Suppressor macrophage treated with lipopolysaccharide for 4 hours (primary cell): ENCODE measurements around the gene GOLGA8O.
"Not testable (repeated sequence)": the region's sequence is repeated elsewhere in the genome, so short reads cannot be mapped to it uniquely, and the experiment has no call there.

Experiments
- DNase-seq: peaks from one replicate; pipeline ENCODE4 v3.0.0-alpha.2; 2020

GOLGA8O gene, protein sequence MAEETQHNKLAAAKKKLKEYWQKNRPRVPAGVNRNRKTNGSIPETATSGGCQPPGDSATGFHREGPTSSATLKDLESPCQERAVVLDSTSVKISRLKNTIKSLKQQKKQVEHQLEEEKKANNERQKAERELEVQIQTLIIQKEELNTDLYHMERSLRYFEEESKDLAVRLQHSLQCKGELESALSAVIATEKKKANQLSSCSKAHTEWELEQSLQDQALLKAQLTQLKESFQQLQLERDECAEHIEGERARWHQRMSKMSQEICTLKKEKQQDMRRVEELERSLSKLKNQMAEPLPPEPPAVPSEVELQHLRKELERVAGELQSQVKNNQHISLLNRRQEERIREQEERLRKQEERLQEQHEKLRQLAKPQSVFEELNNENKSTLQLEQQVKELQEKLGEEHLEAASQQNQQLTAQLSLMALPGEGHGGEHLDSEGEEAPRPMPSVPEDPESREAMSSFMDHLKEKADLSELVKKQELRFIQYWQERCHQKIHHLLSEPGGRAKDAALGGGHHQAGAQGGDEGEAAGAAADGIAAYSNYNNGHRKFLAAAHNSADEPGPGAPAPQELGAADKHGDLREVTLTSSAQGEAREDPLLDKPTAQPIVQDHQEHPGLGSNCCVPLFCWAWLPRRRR

DNA sequence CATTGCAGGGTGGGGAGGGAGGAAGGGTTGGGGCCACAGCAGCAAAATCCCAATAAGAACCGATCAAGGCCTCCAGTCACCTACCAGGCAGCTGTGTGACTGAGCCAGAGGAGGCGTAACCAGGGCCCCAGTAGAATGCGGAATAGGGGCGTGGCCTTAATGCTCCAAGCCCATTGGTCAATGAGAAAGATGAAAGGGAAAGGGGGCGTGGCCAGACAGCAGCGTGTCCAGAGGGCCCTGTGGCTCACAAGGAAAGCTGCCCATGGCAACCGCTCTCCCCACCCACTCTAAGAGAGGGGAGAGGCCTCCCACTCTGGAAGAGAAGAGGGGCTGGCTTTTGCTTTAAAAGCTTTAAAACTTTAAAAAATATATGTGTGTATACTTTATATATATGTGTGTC lies at the start of gene GOLGA8O:
Gene GOLGA8O, minus strand, starts transcription at position 101 of the 400 bp plus-strand sequence. Its CDS starts 98 bp downstream, at position 3.
- DNase-seq, result not testable (repeated sequence)

DNA sequence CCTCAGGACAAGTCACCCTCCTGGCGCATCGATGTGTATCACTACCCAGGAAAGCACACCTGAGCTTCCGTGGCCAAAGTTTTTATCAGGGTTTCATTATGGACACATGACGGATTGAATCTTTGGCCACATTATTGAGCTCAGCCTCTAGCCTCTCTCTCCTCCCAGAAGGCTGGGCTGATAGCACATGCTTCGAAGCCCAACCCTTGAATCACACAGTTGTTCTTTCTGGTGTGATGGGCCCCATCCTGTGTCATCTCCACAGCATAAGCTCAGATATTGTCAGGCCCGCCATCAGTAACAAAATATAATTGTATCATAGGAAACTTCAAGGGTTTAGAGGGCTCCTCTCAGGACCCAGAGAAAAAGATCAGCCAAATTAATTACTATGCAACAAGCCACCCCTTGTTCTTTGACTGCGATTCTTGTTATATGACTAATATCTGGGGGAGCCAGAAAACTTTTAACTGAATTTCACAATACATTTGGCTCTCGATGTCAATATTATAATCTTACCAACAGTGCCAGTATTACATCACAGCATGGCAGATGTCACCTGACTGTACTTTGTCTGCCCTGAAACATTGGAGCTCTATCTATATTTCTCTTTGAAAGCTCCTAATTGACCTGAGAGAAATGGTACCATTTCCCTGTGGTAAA lies 48.8 kb upstream of the GOLGA8O start:
- not testable (repeated sequence) for DNase-seq

DNA sequence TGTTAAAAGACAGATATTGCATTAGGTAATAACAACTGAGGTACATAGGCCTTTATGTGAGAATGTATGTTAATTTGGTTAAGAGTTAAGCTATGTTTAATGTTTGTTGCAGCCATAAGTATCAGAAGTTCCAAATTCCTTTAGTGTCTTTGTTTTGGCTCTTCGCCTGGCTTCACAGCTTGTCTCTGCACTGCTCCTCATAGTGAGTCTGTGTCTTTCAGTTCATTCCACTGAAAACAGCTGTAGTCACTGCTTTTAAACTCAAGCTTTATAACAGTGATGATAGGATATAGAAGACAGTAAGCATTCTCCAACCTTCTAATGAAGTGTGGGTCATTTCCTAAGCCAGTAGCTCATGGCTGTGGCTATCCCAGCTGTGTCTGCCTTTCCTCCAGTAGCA lies 47.5 kb upstream of the GOLGA8O start:
- DNase-seq, result not testable (repeated sequence)

DNA sequence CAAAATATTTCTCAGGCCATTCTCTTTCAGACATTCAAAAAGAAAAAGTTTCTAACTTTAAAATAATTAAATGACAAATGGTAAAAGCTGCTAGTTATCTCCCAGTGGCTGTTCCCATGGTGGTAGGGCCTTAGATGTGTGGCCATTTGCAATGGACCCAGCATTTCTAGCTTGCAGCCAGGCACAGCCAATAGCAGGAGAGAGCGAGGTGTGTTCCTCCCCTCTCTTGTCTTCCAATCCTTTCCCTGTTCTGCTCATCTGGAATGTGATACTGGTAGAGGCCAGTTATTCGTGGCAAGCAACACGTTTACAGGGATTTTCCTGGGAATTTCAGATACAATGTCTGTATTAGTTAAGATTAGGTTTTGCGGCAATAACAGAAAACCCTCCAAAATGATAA lies 37.3 kb upstream of the GOLGA8O start:
- DNase-seq, result not testable (repeated sequence)

DNA sequence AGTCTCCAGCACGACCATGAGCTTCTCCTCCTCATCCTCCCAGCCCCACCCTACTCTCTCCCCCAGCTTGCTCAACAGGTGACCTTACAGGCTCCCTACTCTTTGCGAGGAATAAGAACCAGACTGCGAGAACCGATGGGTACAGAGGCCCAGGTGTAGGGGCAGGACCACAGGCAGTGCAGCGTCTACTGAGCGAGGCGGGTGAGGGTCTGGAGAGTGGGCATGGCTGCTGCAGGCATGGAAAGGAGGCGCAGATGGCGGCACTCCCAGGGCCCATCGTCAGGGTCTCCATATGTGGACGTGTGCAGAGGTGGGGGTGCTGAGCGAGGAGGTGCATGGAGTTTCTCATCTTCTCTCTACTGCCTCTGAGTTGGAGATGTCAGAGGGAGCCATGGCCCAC lies 31.0 kb upstream of the GOLGA8O start:
- not testable (repeated sequence) for DNase-seq

DNA sequence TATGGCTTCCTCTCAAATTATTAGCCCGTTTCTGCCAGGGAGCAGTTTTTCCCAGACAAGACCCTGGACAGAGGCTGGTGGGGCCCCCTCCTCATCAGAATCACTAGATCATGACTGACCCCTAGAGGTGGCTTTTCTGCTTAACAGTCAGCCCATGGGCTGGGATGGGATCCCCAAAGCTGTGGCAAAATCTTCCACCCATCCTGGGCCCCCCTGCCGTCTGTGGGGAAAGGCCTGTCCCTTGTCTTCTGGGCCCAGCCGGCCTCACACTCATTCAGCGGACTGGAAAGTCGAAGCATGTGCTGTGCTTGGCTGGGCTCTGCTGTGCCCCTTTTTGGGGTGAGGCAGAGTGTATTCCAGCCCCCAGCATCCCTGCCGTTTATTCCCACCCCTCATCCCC lies 27.9 kb upstream of the GOLGA8O start:
- DNase-seq, result not testable (repeated sequence)

DNA sequence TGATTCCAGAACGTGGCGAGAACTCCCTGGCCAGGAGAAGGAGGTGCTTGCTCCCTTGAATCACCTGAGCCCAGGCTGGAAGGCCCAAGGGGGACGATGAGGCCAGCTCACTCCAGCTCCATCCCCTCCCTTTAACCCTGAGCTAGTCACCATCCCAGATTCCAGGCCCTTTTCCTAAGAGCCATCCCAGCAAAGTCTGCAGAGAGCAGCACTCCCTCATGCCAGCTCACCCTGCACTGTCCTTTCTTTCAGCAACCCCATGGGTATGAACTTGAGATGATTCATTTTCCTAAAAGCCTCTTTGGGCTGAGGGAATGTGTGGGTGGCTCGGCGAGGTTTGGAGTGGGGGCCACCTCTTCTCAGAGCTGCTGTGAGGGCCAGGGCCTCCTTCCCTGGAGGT lies 26.2 kb upstream of the GOLGA8O start:
- DNase-seq, result not testable (repeated sequence)

DNA sequence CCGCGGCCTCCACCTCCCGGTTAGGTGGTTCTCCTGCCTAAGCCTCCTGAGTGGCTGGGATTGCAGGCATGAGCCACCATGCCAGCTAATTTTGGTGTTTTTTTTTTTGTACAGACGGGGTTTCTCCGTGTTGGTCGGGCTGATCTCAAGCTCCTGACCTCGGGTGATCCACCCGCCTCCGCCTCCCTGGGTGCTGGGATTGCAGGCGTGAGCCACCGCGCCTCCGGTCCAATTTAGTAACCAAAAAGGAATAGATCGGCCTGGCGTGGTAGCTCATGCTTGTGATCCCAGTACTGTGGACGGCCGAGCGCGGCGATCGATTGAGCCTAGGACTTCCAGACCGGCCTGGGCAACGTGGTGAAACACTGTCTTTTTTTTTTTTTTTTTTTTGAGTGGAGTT lies 12.6 kb upstream of the GOLGA8O start:
- not testable (repeated sequence) for DNase-seq

DNA sequence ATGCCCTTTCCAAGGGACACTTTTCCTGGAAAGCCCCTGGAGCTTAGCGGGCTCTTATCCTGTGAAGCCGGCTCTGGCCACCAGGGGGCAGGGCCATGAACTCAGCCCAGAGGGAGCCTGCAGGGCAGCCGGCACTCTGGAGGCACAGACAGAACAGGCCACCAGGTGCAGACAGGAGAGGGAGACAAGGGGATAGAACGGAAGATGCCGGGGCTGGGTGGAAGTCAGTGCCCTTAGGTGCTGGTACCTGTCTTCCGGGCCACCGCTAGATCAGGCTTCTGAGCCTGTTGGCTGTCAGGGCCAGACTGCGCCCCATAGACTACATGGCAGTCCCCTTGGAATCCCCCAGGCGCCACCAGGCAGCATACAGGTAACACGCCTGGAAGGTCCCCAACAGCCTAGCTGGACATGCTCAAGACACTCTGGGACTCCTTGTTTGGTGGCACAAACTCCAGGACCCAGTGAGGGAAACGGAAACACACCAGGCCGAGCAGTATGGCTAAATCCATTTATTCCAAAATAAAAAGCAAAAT lies 14.9 kb downstream of the GOLGA8O start:
- not testable (repeated sequence) for DNase-seq

DNA sequence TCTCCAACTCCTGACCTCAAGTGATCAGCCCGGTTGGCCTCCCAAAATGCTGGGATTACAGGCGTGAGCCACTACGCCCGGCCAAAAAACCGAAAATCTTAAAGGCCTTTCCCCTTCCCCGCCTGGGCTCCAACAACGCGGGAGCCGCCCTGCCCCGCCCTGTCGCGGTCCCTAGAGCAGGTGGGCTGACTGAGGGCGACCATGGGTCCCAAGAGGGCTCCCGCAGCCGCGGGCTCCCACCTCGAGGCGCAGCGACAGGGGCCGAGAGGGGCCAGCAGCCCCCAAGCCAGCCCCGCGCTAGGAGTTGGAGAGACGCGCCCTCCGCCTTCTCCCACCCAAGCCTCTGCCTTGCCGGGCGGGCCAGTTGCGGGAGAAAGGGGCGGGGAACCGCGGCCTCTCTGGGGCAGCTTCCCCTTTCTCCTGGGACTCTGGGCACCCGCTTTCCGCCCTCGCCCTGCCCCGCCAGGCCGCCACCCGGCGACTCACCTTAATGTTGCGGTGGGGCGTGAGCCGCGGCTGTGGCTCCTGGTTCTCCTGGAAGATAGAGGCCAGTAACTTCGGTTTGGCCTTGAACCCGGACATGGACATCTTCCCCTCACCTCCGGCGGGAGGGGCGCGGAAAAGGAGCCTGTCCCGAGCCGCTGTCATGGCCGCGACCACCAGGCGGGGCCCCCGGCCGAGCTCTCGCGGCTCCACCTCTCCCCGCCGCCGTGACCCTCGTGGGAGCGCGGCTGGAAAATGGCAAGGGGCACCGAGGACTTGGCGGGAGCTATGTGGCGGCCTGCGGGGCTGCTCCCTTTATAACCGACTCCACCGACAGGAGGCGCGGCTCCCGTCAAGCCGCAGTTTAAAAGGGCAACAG lies 21.1 kb downstream of the GOLGA8O start:
- not testable (repeated sequence) for DNase-seq

DNA sequence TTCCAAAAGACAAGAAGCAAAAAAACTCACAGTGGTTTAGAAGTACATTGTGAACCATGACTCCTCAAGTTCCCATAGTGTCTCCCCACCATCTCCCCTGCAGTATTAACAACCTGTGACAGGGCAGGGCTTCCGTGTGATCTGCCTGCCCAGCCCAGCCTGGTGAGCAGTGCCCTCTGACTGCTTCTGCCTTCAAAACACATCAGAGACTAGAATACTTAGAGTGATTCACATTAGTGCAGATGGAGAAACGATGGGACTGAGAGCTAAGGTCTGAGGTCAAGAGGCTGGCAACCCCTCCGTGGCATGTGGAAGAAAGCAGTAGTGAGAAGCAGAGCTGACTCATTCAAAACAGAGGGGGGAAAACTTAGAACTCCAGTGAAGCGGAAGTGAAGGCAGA lies 27.8 kb downstream of the GOLGA8O start:
- not testable (repeated sequence) for DNase-seq

DNA sequence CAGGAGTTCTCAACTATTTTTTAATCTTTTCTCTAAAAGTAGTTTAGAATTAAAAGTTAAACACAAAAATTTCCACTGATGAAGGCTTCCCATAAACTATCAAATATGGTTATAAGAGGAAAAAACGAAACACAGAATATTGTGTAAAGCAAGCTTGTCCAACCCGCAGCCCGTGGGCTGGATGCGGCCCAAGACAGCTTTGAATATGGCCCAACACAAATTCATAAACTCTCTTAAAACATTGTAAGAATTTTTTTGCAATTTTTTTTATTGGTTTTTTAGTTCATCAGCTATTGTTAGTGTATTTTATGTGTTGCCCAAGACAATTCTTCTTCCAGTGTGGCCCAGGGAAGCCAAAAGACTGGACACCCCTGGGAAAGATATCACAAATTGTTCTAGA lies 28.9 kb downstream of the GOLGA8O start:
- DNase-seq, result not testable (repeated sequence)

DNA sequence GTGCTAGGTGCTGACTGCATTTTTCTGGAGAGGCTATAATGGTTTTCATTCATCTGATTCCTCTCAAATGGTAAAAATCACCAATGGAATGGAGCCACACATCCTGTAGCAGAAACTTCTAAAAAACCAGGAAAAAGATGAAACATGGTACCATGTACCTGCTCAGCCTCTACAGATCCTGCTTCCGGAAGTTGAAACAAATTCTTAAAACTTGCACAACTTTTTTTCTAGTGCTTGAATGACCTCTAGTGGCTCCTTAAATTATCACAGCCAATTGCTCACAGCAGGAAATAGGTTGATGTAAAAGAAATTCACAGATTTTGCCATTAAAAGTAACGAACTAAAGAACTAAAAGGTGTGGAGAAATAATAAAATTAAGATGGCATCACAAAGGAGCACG lies 47.5 kb downstream of the GOLGA8O start:
- not testable (repeated sequence) for DNase-seq

DNA sequence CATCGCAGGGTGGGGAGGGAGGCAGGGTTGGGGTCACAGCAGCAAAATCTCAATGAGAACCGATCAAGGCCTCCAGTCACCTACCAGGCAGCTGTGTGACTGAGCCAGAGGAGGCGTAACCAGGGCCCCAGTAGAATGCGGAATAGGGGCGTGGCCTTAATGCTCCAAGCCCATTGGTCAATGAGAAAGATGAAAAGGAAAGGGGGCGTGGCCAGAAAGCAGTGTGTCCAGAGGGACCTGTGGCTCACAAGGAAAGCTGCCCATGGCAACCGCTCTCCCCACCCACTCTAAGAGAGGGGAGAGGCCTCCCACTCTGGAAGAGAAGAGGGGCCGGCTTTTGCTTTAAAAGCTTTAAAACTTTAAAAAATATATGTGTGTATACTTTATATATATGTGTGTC lies 52.2 kb downstream of the GOLGA8O start, which contains the start of gene GOLGA8K:
Gene GOLGA8K, minus strand, starts transcription at position 101 of the 400 bp plus-strand sequence. Its CDS starts 98 bp downstream, at position 3.
- DNase-seq, result not testable (repeated sequence)

DNA sequence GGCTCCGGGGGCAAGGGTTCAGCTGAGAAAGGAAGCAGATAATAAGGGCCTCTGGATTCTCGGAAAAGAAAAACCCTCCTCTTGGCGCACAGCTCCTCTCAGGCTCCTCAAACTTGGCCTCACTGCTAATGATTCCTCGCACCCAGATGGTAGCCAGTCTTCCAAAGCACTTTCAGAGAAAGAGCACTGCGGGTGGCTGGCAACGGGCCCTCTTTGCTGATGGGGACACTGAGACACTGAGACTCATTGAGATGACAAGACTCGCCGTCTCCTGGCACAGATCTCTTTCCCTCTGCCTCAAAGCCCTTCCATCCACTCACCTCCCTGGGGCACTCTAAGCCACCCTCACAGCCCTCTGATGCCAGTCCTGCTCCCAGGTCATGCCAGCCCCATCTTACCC lies 58.9 kb downstream of the GOLGA8O start:
- not testable (repeated sequence) for DNase-seq
